DOHH2 (cell line): Measurements from ENCODE around the gene SQSTM1.

ENCODE experiments used
- H3F3A ChIP-seq: fragments of 200-600 bp; sonication (generic), shearing (Covaris generic); 2 replicates; pipeline ENCODE4 v1.6.0; 2016; ENCODE audit warnings: antibody characterized with exemption, mild to moderate bottlenecking; ENCODE audit not compliant: control insufficient read depth, insufficient read depth
- H3K27ac ChIP-seq: fragments of 200-600 bp; sonication (generic); 2 replicates; pipeline ENCODE4 v1.5.1; 2014; ENCODE audit warnings: low read depth, mild to moderate bottlenecking, low read length, moderate library complexity
- H3K27me3 ChIP-seq: fragments of 200-600 bp; sonication (generic); 2 replicates; pipeline ENCODE4 v1.6.1; 2014; ENCODE audit warnings: mild to moderate bottlenecking, low read length, mixed read lengths; ENCODE audit not compliant: control insufficient read depth
- H3K36me3 ChIP-seq: fragments of 200-600 bp; sonication (generic); 2 replicates; pipeline ENCODE4 v1.6.1; 2014; ENCODE audit warnings: mild to moderate bottlenecking, low read length, moderate library complexity, mixed read lengths; ENCODE audit not compliant: control insufficient read depth
- H3K4me1 ChIP-seq: fragments of 200-600 bp; sonication (generic); 2 replicates; pipeline ENCODE4 v1.6.1; 2014; ENCODE audit warnings: mild to moderate bottlenecking, low read length, mixed read lengths; ENCODE audit not compliant: control insufficient read depth
- H3K4me2 ChIP-seq: fragments of 200-600 bp; sonication (generic); 2 replicates; pipeline ENCODE4 v1.6.0; 2014; ENCODE audit warnings: mild to moderate bottlenecking, low read length, moderate library complexity
- H3K4me3 ChIP-seq: fragments of 200-600 bp; sonication (generic); 2 replicates; pipeline ENCODE4 v1.5.1; 2014; ENCODE audit warnings: mild to moderate bottlenecking, low read length, mixed read lengths
- H3K79me2 ChIP-seq: fragments of 200-600 bp; sonication (generic); 2 replicates; pipeline ENCODE4 v1.6.1; 2014; ENCODE audit warnings: mild to moderate bottlenecking, low read length, mixed read lengths; ENCODE audit not compliant: control insufficient read depth
- H3K9me2 ChIP-seq: fragments of 200-600 bp; sonication (generic); replicated peaks from 2 replicates; pipeline ENCODE4 v1.6.1; 2014; ENCODE audit warnings: mild to moderate bottlenecking, low read length, mixed read lengths; ENCODE audit not compliant: control insufficient read depth
- H3K9me3 ChIP-seq: fragments of 200-600 bp; sonication (generic); 2 replicates; pipeline ENCODE4 v1.6.1; 2014; ENCODE audit warnings: antibody characterized with exemption, low read length, mixed read lengths; ENCODE audit not compliant: control insufficient read depth, insufficient read depth
- H4K20me1 ChIP-seq: fragments of 200-600 bp; sonication (generic); 2 replicates; pipeline ENCODE4 v1.6.0; 2014; ENCODE audit warnings: low read depth, mild to moderate bottlenecking, antibody characterized with exemption, low read length, moderate library complexity; ENCODE audit not compliant: control insufficient read depth, insufficient read depth
- CTCF ChIP-seq: fragments of 200-600 bp; sonication (generic); IDR thresholded peaks from one replicate; pipeline ENCODE4 v1.5.1; 2014; ENCODE audit warnings: antibody characterized with exemption, mild to moderate bottlenecking, low read depth, low read length; ENCODE audit not compliant: poor library complexity, severe bottlenecking
- EZH2phosphoT487 ChIP-seq: fragments of 200-600 bp; sonication (generic); IDR thresholded peaks from 2 replicates; pipeline ENCODE4 v1.6.1; 2017; ENCODE audit warnings: borderline replicate concordance, mild to moderate bottlenecking, antibody characterized with exemption, low read length, moderate library complexity, mixed read lengths

SQSTM1 gene

GRCh38 chr5:179798771-179799643 lies 21.7 kb upstream of the SQSTM1 start:
- no peaks in the 10 kb centered on the region for H3K27me3 ChIP-seq
- TF ChIP-seq CTCF (no peak), EZH2phosphoT487 (no peak)
- no peaks in the 10 kb centered on the region for H3F3A ChIP-seq
- peaks cover 26% of the 10 kb centered on the region for H3K4me1 ChIP-seq
- H3K9me3 ChIP-seq, result no peaks in the 10 kb centered on the region
- no peaks in the 10 kb centered on the region for H4K20me1 ChIP-seq
- no peak overlapping the region for H3K4me3 ChIP-seq
- no peak overlapping the region for H3K27ac ChIP-seq
- H3K79me2 ChIP-seq, result peaks cover 3% of the 10 kb centered on the region
- H3K36me3 ChIP-seq, result peaks cover 36% of the 10 kb centered on the region; the same call in 1 of the 2 replicates
- H3K9me2 ChIP-seq, result no peaks in the 10 kb centered on the region
- H3K4me2 ChIP-seq, result no peak overlapping the region

- TF ChIP-seq EZH2phosphoT487 (no peak), CTCF (no peak)
- H3K36me3 ChIP-seq, result peaks cover 36% of the 10 kb centered on the region; the same call in 1 of the 2 replicates
Observed at GRCh38 chr5:179799644-179799973, 21.1 kb upstream of the SQSTM1 start.

GRCh38 chr5:179800071-179800695 lies 20.5 kb upstream of the SQSTM1 start:
- no peak overlapping the region for H3K4me2 ChIP-seq
- TF ChIP-seq EZH2phosphoT487 (no peak), CTCF (no peak)
- peaks cover 25% of the 10 kb centered on the region for H3K4me1 ChIP-seq
- H3K27ac ChIP-seq, result no peak overlapping the region
- H4K20me1 ChIP-seq, result no peaks in the 10 kb centered on the region
- H3K9me3 ChIP-seq, result no peaks in the 10 kb centered on the region
- H3K36me3 ChIP-seq, result peaks cover 36% of the 10 kb centered on the region; the same call in 1 of the 2 replicates
- no peaks in the 10 kb centered on the region for H3F3A ChIP-seq
- no peak overlapping the region for H3K4me3 ChIP-seq
- peaks cover 15% of the 10 kb centered on the region for H3K79me2 ChIP-seq
- H3K9me2 ChIP-seq, result no peaks in the 10 kb centered on the region
- no peaks in the 10 kb centered on the region for H3K27me3 ChIP-seq

More at GRCh38 chr5:179799644-179799973, 21.1 kb upstream of the SQSTM1 start:
- Histone ChIP-seq H3K9me3 (no peaks in the 10 kb centered on the region), H3K79me2 (peaks cover 9% of the 10 kb centered on the region), H3K9me2 (no peaks in the 10 kb centered on the region), H3K4me2 (no peak overlapping the region), H3F3A (no peaks in the 10 kb centered on the region), H3K27ac (no peak overlapping the region), H3K27me3 (no peaks in the 10 kb centered on the region), H3K4me3 (no peak overlapping the region), H4K20me1 (no peaks in the 10 kb centered on the region), H3K4me1 (peaks cover 25% of the 10 kb centered on the region)
